Natural killer cell treated with Interleukin-12 subunit alpha and Interleukin-12 subunit beta and Interleukin-15 and Interleukin-18, amount 100 ng/mL, for 72 hours (primary cell): ENCODE measurements around the gene CCDC197. TPM values are rescaled to one million over a fixed set of nuclear protein-coding genes. Genes with fewer than 3 reads are reported as not detected.
A peak's percentile ranks its signal among the peaks of the same experiment; 100 is the strongest.

ENCODE experiments used
- ATAC-seq, 2 donors: fragments of 150-1000 bp; cut with Tn5 transposase in 1 of 2; sonication (Bioruptor Pico), chemical (Tn5 transposase) in 1 of 2; 2 replicates each; pipeline ENCODE4 v1.10.0; 2021
- DNase-seq: peaks from one replicate; pipeline ENCODE4 v3.0.0; 2022; ENCODE audit warnings: low spot score
- H3K27ac Mint-ChIP-seq, 2 donors: 1 replicate in 1 of 2; 2 replicates in 1 of 2; pipeline ENCODE4 v1.8.0; 2022; ENCODE audit warnings: mixed read lengths in 2 of 2, mild to moderate bottlenecking in 1 of 2, moderate library complexity in 1 of 2
- H3K27me3 Mint-ChIP-seq, 2 donors: 1 replicate in 1 of 2; 2 replicates in 1 of 2; pipeline ENCODE4 v1.8.0; 2022; ENCODE audit warnings: mixed read lengths in 2 of 2
- H3K36me3 Mint-ChIP-seq: one replicate; pipeline ENCODE4 v1.8.0; 2022; ENCODE audit warnings: mixed read lengths
- H3K4me1 Mint-ChIP-seq, 2 donors: 1 replicate in 1 of 2; 2 replicates in 1 of 2; pipeline ENCODE4 v1.8.0; 2022; ENCODE audit warnings: low read depth in 2 of 2, mixed read lengths in 2 of 2, mild to moderate bottlenecking in 1 of 2
- H3K4me3 Mint-ChIP-seq: one replicate; pipeline ENCODE4 v1.8.0; 2022; ENCODE audit warnings: mixed read lengths
- H3K9me3 Mint-ChIP-seq: 2 replicates; pipeline ENCODE4 v1.8.0; 2022; ENCODE audit warnings: mixed read lengths
- total RNA-seq, 2 donors: library from RNA; stranded (reverse); gene quantifications; one replicate each; pipeline ENCODE4 v1.2.3, GENCODE V29; 2022

CCDC197 gene
- total RNA-seq, 2 donors from 2014 or later: not detected

- peak overlapping the region in 1 of 2 donors; percentile 96 for H3K27ac Mint-ChIP-seq
- peaks cover 6% of the 10 kb centered on the region for H3K9me3 Mint-ChIP-seq
- no peak for DNase-seq
- ATAC-seq: no peak
- no peak overlapping the region for H3K4me3 Mint-ChIP-seq
- H3K4me1 Mint-ChIP-seq: peaks cover 50 to 67% of the 10 kb centered on the region in 2 donors
- H3K27me3 Mint-ChIP-seq: no peaks in the 10 kb centered on the region
- H3K36me3 Mint-ChIP-seq: peaks cover 5% of the 10 kb centered on the region
Measured at GRCh38 chr14:93965946-93966474, 31.1 kb upstream of the CCDC197 start.

GRCh38 chr14:93967637-93968250, 29.4 kb upstream of the CCDC197 start:
- no peak overlapping the region for H3K4me3 Mint-ChIP-seq
- H3K36me3 Mint-ChIP-seq: peaks cover 5% of the 10 kb centered on the region
- H3K9me3 Mint-ChIP-seq: peaks cover 6% of the 10 kb centered on the region
- H3K27ac Mint-ChIP-seq: no peak overlapping the region
- ATAC-seq (no peak), DNase-seq (no peak)
- H3K27me3 Mint-ChIP-seq: no peaks in the 10 kb centered on the region
- H3K4me1 Mint-ChIP-seq: peaks cover 47 to 67% of the 10 kb centered on the region in 2 donors

DNA sequence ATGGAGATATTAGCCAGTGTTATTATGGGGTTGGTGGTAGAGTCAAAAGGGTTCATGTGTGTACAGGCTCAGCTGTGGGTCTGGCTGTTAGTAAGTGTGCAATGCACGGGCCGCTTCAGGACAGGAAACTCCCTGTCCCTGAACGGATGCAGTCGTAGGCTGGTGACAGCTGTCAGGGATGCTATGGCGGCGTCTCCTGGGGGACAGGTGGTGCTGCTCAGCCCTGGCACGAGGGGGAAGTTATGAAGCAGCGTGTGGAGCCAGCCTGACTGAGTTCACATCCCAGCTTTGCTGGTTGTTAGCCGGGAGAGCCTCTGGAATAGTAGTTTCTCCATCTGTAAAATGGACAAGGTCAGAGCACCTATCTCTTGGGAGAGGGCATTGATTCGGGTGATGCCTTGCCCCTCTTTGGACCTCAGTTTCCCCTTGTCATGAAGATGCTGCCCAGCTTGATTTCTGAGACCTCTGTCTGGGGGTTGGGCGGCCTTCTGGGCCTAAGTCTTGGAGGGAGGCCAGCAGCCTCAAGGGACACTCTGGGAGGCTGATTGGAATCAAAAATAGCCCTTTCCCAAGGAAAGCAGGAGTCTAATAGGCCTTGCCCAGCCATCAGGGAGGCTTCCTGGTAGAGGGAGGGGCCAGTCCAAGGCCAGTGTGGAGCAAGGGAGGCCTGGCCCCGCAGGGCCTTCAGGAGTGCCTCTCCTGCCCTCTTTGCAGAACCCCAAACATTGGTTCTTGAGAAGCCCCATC, 27.8 kb upstream of the CCDC197 start:
- ATAC-seq (no peak), DNase-seq (no peak)
- no peak overlapping the region for H3K4me3 Mint-ChIP-seq
- H3K36me3 Mint-ChIP-seq: peaks cover 5% of the 10 kb centered on the region
- peaks cover 35 to 53% of the 10 kb centered on the region in 2 donors for H3K4me1 Mint-ChIP-seq
- H3K27ac Mint-ChIP-seq: peak overlapping the region; percentile 56 to 64
- peaks cover 6% of the 10 kb centered on the region for H3K9me3 Mint-ChIP-seq
- H3K27me3 Mint-ChIP-seq: peaks cover 0 to 3% of the 10 kb centered on the region in 2 donors

- peak; percentile 73 for DNase-seq
- Mint-ChIP-seq H3K4me3 (peak overlapping the region; percentile 89), H3K36me3 (peaks cover under 1% of the 10 kb centered on the region), H3K4me1 (peaks cover 28 to 43% of the 10 kb centered on the region in 2 donors), H3K27me3 (peaks cover under 1 to 5% of the 10 kb centered on the region in 2 donors), H3K9me3 (no peaks in the 10 kb centered on the region), H3K27ac (peak overlapping the region; percentile 87 to 88)
- peak; percentile 76 to 78 for ATAC-seq
Measured at GRCh38 chr14:93970585-93970964, 26.5 kb upstream of the CCDC197 start.

DNA sequence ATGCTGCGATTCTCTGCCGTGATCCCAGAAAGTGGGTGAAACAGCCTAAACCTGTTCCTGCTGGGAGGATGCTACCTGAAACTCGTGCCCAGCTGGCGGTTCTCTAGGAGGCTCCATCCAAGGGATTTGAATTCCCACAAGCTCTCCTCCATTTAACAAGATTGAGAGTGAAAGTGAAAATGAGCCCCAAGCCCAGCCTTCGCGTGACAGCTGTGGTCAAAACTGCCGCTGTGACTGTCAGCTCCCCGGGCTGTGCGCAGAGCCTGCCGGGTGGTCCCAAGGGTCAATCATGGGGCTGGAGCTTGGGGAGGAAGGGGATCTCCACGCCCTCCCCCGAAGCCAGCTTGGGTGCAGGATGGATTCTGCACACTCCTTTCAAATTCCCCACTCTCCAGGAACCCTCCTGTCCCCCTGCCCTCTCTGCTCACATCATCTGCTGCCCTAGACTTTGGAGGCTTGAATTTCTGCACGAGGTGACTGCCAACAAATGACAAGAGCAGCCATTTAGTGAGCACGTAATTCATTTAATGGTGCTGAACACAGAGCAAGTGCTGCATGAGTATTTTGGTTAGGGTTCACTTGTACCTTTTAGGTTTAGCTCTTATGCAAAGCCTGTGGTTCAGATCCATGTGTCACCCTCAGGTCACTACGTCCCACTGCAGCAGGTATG, 26.0 kb upstream of the CCDC197 start:
- Mint-ChIP-seq H3K27me3 (peaks cover 6 to 9% of the 10 kb centered on the region in 2 donors), H3K27ac (peak overlapping the region; percentile 87 to 88), H3K4me3 (peak overlapping the region; percentile 89)

DNA sequence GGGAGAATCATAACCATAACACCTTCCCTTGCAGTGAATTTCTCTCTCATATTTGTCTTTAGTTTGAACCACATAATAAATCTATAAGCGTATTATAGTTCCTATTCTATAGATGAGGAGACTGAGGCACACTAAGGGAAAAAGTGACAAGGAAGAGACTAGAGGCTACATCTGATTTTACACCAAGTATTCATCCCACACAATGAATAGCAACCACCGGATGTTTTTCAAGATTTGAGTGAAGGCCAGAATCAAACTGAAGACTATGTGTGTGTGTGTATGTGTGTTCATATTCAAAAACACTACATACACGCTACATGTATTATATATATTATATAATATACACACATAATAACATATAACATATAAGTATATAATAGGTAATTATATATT, 25.5 kb upstream of the CCDC197 start:
- no peak for DNase-seq
- peak in 1 of 2 donors; percentile 18 for ATAC-seq
- Mint-ChIP-seq H3K9me3 (peaks cover 1% of the 10 kb centered on the region), H3K27me3 (peaks cover 6 to 11% of the 10 kb centered on the region in 2 donors), H3K27ac (peak overlapping the region; percentile 87 to 88), H3K36me3 (peaks cover 8% of the 10 kb centered on the region), H3K4me1 (peaks cover 34 to 45% of the 10 kb centered on the region in 2 donors), H3K4me3 (peak overlapping the region; percentile 89)

More for the DNA sequence above, 26.0 kb upstream of the CCDC197 start:
- Mint-ChIP-seq H3K4me1 (peaks cover 30 to 44% of the 10 kb centered on the region in 2 donors), H3K9me3 (no peaks in the 10 kb centered on the region), H3K36me3 (peaks cover 5% of the 10 kb centered on the region)
- DNase-seq (peak; percentile 76), ATAC-seq (peak; percentile 81 to 89)

DNA sequence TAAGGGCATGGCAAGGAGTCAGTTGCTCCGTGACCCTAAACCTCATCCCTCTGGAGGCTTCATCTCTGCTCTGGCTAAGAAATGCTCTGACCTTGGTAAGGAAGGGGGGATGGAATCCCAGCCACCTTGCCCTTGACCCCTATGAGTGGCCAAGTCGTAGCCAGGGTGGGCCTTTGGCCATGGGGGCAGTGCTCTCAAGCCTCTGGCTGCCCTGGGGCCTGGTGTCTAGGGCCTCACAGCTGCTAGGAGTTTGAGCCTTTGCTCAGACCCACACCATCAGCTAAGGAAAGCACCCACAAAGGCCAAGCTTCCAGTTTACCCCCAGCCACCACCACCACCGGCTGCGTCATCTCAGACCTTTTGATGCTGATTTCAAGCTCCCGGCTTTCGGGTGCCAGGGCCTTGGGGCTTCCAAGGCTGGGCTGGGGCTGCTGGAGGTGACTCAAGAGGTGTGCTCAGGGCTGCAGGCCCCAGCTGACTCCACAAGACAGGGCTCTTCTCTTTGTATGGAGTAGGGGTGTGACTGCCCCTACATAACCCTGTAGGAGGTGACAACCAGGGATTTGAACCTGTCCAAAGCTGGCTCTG, 24.4 kb upstream of the CCDC197 start:
- H3K27me3 Mint-ChIP-seq: peaks cover 6 to 13% of the 10 kb centered on the region in 2 donors
- DNase-seq (no peak), ATAC-seq (no peak)
- peaks cover 11% of the 10 kb centered on the region for H3K36me3 Mint-ChIP-seq
- H3K9me3 Mint-ChIP-seq: peaks cover 4% of the 10 kb centered on the region
- peaks cover 42 to 53% of the 10 kb centered on the region in 2 donors for H3K4me1 Mint-ChIP-seq
- H3K4me3 Mint-ChIP-seq: peak overlapping the region; percentile 43
- H3K27ac Mint-ChIP-seq: peak overlapping the region; percentile 87 to 88

- peaks cover 4% of the 10 kb centered on the region for H3K9me3 Mint-ChIP-seq
- ATAC-seq (no peak), DNase-seq (no peak)
- H3K36me3 Mint-ChIP-seq: peaks cover 16% of the 10 kb centered on the region
- peaks cover 50 to 62% of the 10 kb centered on the region in 2 donors for H3K4me1 Mint-ChIP-seq
- peak overlapping the region; percentile 63 to 71 for H3K27ac Mint-ChIP-seq
- no peak overlapping the region for H3K4me3 Mint-ChIP-seq
- H3K27me3 Mint-ChIP-seq: peaks cover 6 to 13% of the 10 kb centered on the region in 2 donors
Measured at GRCh38 chr14:93973607-93974006, 23.5 kb upstream of the CCDC197 start.

GRCh38 chr14:93974299-93974698, 22.8 kb upstream of the CCDC197 start:
- H3K9me3 Mint-ChIP-seq: peaks cover 4% of the 10 kb centered on the region
- no peak overlapping the region for H3K4me3 Mint-ChIP-seq
- ATAC-seq: no peak
- peaks cover 16% of the 10 kb centered on the region for H3K36me3 Mint-ChIP-seq
- peaks cover 48 to 60% of the 10 kb centered on the region in 2 donors for H3K4me1 Mint-ChIP-seq
- no peak for DNase-seq
- peak overlapping the region; percentile 26 to 71 for H3K27ac Mint-ChIP-seq
- H3K27me3 Mint-ChIP-seq: peaks cover 6 to 13% of the 10 kb centered on the region in 2 donors

GRCh38 chr14:93974833-93975232, 22.3 kb upstream of the CCDC197 start:
- Mint-ChIP-seq H3K27me3 (peaks cover 6 to 13% of the 10 kb centered on the region in 2 donors), H3K4me1 (peaks cover 48 to 60% of the 10 kb centered on the region in 2 donors), H3K4me3 (no peak overlapping the region), H3K9me3 (peaks cover 4% of the 10 kb centered on the region), H3K27ac (peak overlapping the region in 1 of 2 donors; percentile 94), H3K36me3 (peaks cover 16% of the 10 kb centered on the region)
- no peak for ATAC-seq
- DNase-seq: no peak

- Mint-ChIP-seq H3K27me3 (peaks cover 6 to 18% of the 10 kb centered on the region in 2 donors), H3K27ac (peak overlapping the region; percentile 65 to 94), H3K9me3 (peaks cover 4% of the 10 kb centered on the region), H3K36me3 (peaks cover 16% of the 10 kb centered on the region), H3K4me1 (peaks cover 45 to 56% of the 10 kb centered on the region in 2 donors), H3K4me3 (peak overlapping the region; percentile 85)
- no peak for DNase-seq
- ATAC-seq: peak in 1 of 2 donors; percentile 54
Measured at GRCh38 chr14:93975791-93976476, 21.2 kb upstream of the CCDC197 start.

DNA sequence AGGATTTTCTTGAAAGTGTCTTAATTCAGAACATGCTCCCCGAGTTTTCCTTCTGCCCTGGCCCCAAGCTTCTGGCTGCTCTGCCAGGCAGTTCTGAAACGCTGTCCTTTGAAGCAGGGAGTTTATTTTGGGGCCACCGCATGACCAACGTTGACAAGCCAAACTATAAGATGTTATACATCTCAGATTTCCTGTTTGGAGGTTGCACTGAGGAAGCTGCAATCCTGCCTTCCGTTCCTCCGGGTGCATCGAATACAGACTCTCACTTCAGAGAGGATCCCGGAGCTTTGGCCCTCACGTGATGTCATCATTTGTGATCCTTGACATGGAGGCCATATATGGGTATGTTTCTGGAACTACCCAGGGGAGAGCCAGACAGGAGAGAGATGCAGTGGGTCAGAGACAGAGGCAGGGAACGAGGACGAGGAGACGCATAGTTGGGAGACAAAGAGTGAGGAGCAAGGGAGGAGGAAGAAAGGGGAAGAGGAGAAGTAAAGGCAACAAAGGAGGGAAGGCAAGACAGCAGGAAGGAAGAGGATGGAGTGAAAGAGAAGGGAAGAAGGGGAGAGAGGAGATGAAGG, 20.5 kb upstream of the CCDC197 start, which contains the start of gene ASB2:
Gene ASB2, minus strand, starts transcription at position 94 of the 581 bp plus-strand sequence. CDS start 12,031 bp downstream, outside the sequence.
- Mint-ChIP-seq H3K4me3 (peak within 1 kb of the TSS; percentile 85), H3K27me3 (peaks cover 6 to 18% of the 10 kb centered on the region in 2 donors)
- peak in 1 of 2 donors; percentile 46 for ATAC-seq

More for the DNA sequence above, 20.5 kb upstream of the CCDC197 start, which contains the start of gene ASB2:
- Mint-ChIP-seq H3K9me3 (peaks cover 4% of the 10 kb centered on the region), H3K27ac (peak within 1 kb of the TSS; percentile 78 to 94), H3K4me1 (peaks cover 39 to 49% of the 10 kb centered on the region in 2 donors), H3K36me3 (peaks cover 16% of the 10 kb centered on the region)
- no peak for DNase-seq
